Progenitor cell of endocrine pancreas (in vitro differentiated cells): ENCODE results near the gene GPATCH11. TPM values are rescaled to one million over a fixed set of nuclear protein-coding genes. Genes with fewer than 3 reads are reported as not detected.

ENCODE experiments used
- DNase-seq: peaks from one replicate; pipeline ENCODE4 v3.0.0; 2021; ENCODE audit warnings: low spot score; ENCODE audit not compliant: unreplicated experiment
- H3K27ac Mint-ChIP-seq: 2 replicates; pipeline ENCODE4 v1.8.0; 2021; ENCODE audit warnings: mild to moderate bottlenecking, moderate library complexity, mixed read lengths
- H3K27me3 Mint-ChIP-seq: 2 replicates; pipeline ENCODE4 v1.8.0; 2021; ENCODE audit warnings: mixed read lengths
- H3K36me3 Mint-ChIP-seq: 2 replicates; pipeline ENCODE4 v1.8.0; 2022; ENCODE audit warnings: mixed read lengths; ENCODE audit not compliant: insufficient read depth
- H3K4me1 Mint-ChIP-seq: 2 replicates; pipeline ENCODE4 v1.8.0; 2021; ENCODE audit warnings: low read depth, mixed read lengths
- H3K4me3 Mint-ChIP-seq: 2 replicates; pipeline ENCODE4 v1.8.0; 2021; ENCODE audit warnings: low read depth, mild to moderate bottlenecking, moderate library complexity, mixed read lengths
- H3K9me3 Mint-ChIP-seq: 2 replicates; pipeline ENCODE4 v1.8.0; 2021; ENCODE audit warnings: low read depth, mixed read lengths
- CTCF ChIP-seq: fragments of 200-600 bp; sonication (generic); IDR thresholded peaks from one replicate; pipeline ENCODE4 v1.5.0; 2021; ENCODE audit warnings: antibody characterized with exemption, mild to moderate bottlenecking; ENCODE audit not compliant: unreplicated experiment
- total RNA-seq: library from RNA; stranded (reverse); gene quantifications from 2 replicates; pipeline ENCODE4 v1.2.1, GENCODE V29; 2021

GPATCH11 gene
- total RNA-seq, 1 donor from 2014 or later = 4.3 TPM

- H3K36me3 Mint-ChIP-seq = peaks cover 26% of the 10 kb centered on the region
- TF ChIP-seq CTCF = no peak
- no peaks in the 10 kb centered on the region for H3K4me1 Mint-ChIP-seq
- H3K9me3 Mint-ChIP-seq = no peaks in the 10 kb centered on the region
- DNase-seq = no peak
- H3K27me3 Mint-ChIP-seq = no peaks in the 10 kb centered on the region
- no peak overlapping the region for H3K27ac Mint-ChIP-seq
- no peak overlapping the region for H3K4me3 Mint-ChIP-seq
These were observed 19.9 kb downstream of the GPATCH11 start for GRCh38 chr2:37104178-37104577.

- no peaks in the 10 kb centered on the region for H3K9me3 Mint-ChIP-seq
- H3K27me3 Mint-ChIP-seq = no peaks in the 10 kb centered on the region
- peaks cover 26% of the 10 kb centered on the region for H3K36me3 Mint-ChIP-seq
- H3K27ac Mint-ChIP-seq = no peak overlapping the region
- no peaks in the 10 kb centered on the region for H3K4me1 Mint-ChIP-seq
- TF ChIP-seq CTCF = no peak
- no peak overlapping the region for H3K4me3 Mint-ChIP-seq
- DNase-seq = no peak
These were observed 20.8 kb downstream of the GPATCH11 start for GRCh38 chr2:37105150-37105549.

GRCh38 chr2:37109523-37109922 lies 25.2 kb downstream of the GPATCH11 start:
- no peaks in the 10 kb centered on the region for H3K9me3 Mint-ChIP-seq
- no peaks in the 10 kb centered on the region for H3K27me3 Mint-ChIP-seq
- H3K4me3 Mint-ChIP-seq = no peak overlapping the region
- TF ChIP-seq CTCF = no peak
- no peak overlapping the region for H3K27ac Mint-ChIP-seq
- DNase-seq = no peak
- H3K4me1 Mint-ChIP-seq = no peaks in the 10 kb centered on the region
- peaks cover 23% of the 10 kb centered on the region for H3K36me3 Mint-ChIP-seq

- H3K4me3 Mint-ChIP-seq = no peak overlapping the region
- no peaks in the 10 kb centered on the region for H3K27me3 Mint-ChIP-seq
- TF ChIP-seq CTCF = no peak
- H3K36me3 Mint-ChIP-seq = peaks cover 19% of the 10 kb centered on the region
- no peaks in the 10 kb centered on the region for H3K9me3 Mint-ChIP-seq
- DNase-seq = no peak
- no peaks in the 10 kb centered on the region for H3K4me1 Mint-ChIP-seq
- H3K27ac Mint-ChIP-seq = no peak overlapping the region
These were observed 26.2 kb downstream of the GPATCH11 start for GRCh38 chr2:37110306-37111212.

GRCh38 chr2:37111958-37112357 lies 27.6 kb downstream of the GPATCH11 start:
- Mint-ChIP-seq H3K4me3 (no peak overlapping the region), H3K27me3 (no peaks in the 10 kb centered on the region), H3K4me1 (no peaks in the 10 kb centered on the region), H3K36me3 (peaks cover 18% of the 10 kb centered on the region), H3K9me3 (no peaks in the 10 kb centered on the region), H3K27ac (no peak overlapping the region)
- no peak for DNase-seq
- no peak for TF ChIP-seq CTCF
